ENCODE results near the gene SLC26A2. TPM values are rescaled to one million over a fixed set of nuclear protein-coding genes. Genes with fewer than 3 reads are reported as not detected.

The SLC26A2 gene
- total RNA-seq, 1 donor from 2014 or later: 12.6 TPM

DNA sequence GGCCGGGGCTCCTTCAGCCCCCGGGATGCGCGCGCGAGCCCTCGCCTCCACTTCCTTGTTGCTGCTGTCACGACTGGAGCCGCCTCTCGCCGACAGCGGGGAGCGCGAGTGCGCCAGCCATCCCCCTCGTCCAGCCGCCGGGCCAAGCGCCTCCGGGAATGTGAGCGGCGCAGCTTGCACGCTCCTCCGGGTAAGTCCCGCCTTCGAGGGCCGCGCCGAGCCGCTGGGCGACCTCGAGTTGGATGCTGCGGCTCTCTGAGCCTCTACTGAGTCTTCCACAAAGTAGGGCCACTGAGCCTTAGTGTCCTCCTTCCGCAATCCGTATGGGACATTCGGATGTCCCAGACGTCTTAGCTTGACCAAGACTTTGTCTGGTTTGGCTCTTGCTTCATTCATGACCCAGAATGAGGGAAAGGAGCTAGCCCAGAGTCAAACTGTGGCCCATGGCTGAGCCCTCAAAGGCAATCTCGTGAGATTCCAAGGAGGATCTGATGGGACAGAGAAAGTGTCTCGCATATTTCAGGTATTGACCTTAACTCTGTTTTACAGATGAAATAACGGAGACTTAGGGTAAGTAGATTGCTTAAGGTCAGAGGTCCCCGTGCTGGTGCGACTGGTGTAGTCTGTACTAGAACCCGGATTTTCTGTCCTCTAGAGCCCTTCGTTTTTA lies 40.6 kb downstream of the SLC26A2 start:
- H3K4me1 Mint-ChIP-seq (ENCODE audit: low read depth): peaks cover 21% of the 10 kb centered on the region
- H3K36me3 Mint-ChIP-seq (ENCODE audit: insufficient read depth): peaks cover 4% of the 10 kb centered on the region
- DNase-seq (ENCODE audit: low spot score, unreplicated experiment): peak; percentile 26
- H3K27me3 Mint-ChIP-seq: no peaks in the 10 kb centered on the region
- peak overlapping the region; percentile 86 for H3K4me3 Mint-ChIP-seq (ENCODE audit: low read depth)
- no peaks in the 10 kb centered on the region for H3K9me3 Mint-ChIP-seq (ENCODE audit: low read depth)
- TF ChIP-seq, protein P1, sequence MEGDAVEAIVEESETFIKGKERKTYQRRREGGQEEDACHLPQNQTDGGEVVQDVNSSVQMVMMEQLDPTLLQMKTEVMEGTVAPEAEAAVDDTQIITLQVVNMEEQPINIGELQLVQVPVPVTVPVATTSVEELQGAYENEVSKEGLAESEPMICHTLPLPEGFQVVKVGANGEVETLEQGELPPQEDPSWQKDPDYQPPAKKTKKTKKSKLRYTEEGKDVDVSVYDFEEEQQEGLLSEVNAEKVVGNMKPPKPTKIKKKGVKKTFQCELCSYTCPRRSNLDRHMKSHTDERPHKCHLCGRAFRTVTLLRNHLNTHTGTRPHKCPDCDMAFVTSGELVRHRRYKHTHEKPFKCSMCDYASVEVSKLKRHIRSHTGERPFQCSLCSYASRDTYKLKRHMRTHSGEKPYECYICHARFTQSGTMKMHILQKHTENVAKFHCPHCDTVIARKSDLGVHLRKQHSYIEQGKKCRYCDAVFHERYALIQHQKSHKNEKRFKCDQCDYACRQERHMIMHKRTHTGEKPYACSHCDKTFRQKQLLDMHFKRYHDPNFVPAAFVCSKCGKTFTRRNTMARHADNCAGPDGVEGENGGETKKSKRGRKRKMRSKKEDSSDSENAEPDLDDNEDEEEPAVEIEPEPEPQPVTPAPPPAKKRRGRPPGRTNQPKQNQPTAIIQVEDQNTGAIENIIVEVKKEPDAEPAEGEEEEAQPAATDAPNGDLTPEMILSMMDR (IDR thresholded peaks at IDR 0.05; ENCODE audit: unreplicated experiment): no peak
- H3K27ac Mint-ChIP-seq: peak overlapping the region; percentile 79

DNA sequence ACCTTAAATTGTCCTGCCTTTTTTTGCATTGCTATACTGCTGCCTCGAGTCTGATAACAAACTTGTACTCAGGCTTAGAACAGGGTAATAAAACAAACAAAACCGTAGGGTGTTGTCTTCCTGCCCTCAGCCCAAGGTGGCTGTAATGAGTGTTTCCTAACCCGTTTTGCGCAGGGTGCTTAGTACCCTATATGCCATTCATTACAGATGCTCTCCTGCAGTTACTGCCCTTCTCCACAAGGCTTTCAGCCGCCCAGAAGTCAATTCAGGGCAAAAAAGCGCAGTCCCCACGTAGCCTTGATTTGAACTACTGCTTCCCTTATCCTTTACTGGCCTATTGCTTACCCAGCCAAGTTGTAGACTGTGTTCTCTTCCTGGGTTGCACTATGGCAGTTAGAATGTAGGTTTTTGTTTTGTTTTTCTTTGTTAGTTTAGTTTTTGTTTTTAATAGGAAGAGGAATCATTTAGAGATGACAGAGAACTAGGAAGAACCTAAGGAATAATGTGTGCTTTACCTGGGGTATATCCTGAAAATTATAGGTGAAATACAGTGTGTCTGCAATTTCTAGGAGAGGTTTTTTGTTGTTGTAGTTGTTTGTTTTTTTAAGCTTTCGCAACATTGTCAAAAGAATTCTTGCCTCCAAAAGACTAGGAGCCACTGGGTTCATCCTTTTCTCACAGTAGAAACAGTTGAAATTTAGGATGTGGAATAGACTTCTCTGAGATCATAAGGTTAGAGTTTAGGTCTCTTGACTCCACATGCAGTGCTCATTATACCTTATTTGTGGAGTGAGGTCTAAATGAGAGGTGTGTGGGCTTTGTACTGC lies 41.3 kb downstream of the SLC26A2 start:
- H3K36me3 Mint-ChIP-seq (ENCODE audit: insufficient read depth): peaks cover 3% of the 10 kb centered on the region
- H3K27ac Mint-ChIP-seq: peak overlapping the region; percentile 92
- peaks cover 21% of the 10 kb centered on the region for H3K4me1 Mint-ChIP-seq (ENCODE audit: low read depth)
- no peaks in the 10 kb centered on the region for H3K27me3 Mint-ChIP-seq
- peak overlapping the region; percentile 86 for H3K4me3 Mint-ChIP-seq (ENCODE audit: low read depth)
- TF ChIP-seq, protein P1 (IDR thresholded peaks at IDR 0.05; ENCODE audit: unreplicated experiment): peak; percentile 60
- DNase-seq (ENCODE audit: low spot score, unreplicated experiment): no peak
- H3K9me3 Mint-ChIP-seq (ENCODE audit: low read depth): no peaks in the 10 kb centered on the region

DNA sequence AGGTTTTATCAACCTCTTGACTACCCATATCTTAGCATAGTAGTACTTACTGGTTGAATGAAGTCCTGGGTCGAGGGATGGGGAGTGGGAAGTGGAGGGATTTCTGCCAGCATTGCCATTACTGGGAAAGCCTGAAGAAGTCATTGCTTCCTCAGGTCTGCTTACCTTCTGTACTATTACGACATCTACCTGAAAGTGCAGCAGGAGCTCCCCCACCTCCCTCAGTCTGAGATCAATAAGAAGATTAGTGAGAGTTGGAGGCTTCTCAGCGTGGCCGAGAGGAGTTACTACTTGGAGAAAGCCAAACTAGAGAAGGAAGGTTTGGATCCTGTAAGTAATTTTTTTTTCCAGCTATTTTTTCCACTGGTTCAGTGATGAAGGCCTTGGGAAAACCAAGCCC lies 45.8 kb downstream of the SLC26A2 start:
- H3K4me3 Mint-ChIP-seq (ENCODE audit: low read depth): no peak overlapping the region
- no peaks in the 10 kb centered on the region for H3K9me3 Mint-ChIP-seq (ENCODE audit: low read depth)
- H3K27ac Mint-ChIP-seq: no peak overlapping the region
- peaks cover 7% of the 10 kb centered on the region for H3K36me3 Mint-ChIP-seq (ENCODE audit: insufficient read depth)
- DNase-seq (ENCODE audit: low spot score, unreplicated experiment): no peak
- H3K4me1 Mint-ChIP-seq (ENCODE audit: low read depth): peaks cover 8% of the 10 kb centered on the region
- TF ChIP-seq, protein P1 (IDR thresholded peaks at IDR 0.05; ENCODE audit: unreplicated experiment): no peak
- no peaks in the 10 kb centered on the region for H3K27me3 Mint-ChIP-seq

DNA sequence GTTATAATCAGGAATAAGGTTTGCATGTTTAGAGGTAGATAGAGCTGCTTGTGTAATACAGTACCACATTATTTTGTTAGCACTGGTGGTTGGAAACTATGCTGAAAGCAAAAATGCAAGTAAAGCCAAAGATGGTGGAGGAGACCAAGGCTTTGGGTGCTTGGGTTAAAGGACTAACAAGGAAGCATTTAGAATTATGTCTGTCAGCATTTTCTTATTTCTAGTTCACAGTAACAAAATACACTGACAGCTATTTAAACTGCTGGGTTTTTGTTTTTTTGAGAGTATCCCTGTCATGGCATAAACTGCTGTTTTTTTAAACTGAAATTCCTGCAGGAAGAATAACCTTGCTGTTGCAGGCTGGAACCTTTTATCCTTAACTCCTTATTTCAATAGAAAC lies 46.5 kb downstream of the SLC26A2 start:
- peaks cover 3% of the 10 kb centered on the region for H3K4me1 Mint-ChIP-seq (ENCODE audit: low read depth)
- TF ChIP-seq, protein P1 (IDR thresholded peaks at IDR 0.05; ENCODE audit: unreplicated experiment): no peak
- H3K27ac Mint-ChIP-seq: no peak overlapping the region
- no peaks in the 10 kb centered on the region for H3K27me3 Mint-ChIP-seq
- H3K36me3 Mint-ChIP-seq (ENCODE audit: insufficient read depth): peaks cover 7% of the 10 kb centered on the region
- H3K4me3 Mint-ChIP-seq (ENCODE audit: low read depth): no peak overlapping the region
- DNase-seq (ENCODE audit: low spot score, unreplicated experiment): no peak
- H3K9me3 Mint-ChIP-seq (ENCODE audit: low read depth): no peaks in the 10 kb centered on the region

DNA sequence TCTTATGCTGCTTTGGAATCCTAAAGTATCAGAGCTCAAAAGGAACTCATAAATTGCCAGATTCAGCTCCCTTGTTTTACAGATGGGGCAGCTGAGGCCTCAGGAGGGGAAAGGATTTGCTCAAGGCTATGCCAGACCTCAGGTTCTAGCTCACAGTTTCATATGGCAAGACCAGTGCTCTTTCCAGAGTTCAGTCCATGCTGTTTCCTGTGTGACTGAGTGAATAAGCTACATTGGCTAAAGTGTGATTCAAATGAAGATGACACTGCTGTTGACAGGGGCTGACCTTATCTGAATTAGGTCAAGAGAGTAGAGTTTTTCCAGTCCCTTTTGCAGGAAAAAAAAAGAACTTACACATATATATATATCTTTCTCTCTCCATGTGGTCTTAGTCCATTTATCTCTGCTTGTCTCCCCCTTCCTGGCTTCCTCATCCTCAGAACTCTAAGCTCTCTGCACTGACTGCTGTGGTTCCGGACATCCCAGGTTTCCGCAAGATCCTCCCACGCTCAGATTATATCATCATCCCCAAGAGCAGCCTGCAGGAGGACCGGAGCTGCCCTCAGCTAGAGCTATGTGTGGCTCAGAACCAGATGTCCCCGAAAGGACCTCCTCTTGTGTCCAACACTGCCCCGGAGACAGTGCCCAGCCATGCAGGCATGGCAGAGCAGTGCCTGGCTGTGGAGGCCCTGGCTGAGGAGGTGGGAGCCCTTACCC lies 49.3 kb downstream of the SLC26A2 start:
- H3K4me1 Mint-ChIP-seq (ENCODE audit: low read depth): no peaks in the 10 kb centered on the region
- no peaks in the 10 kb centered on the region for H3K9me3 Mint-ChIP-seq (ENCODE audit: low read depth)
- DNase-seq (ENCODE audit: low spot score, unreplicated experiment): no peak
- H3K36me3 Mint-ChIP-seq (ENCODE audit: insufficient read depth): peaks cover 27% of the 10 kb centered on the region
- H3K4me3 Mint-ChIP-seq (ENCODE audit: low read depth): no peak overlapping the region
- H3K27ac Mint-ChIP-seq: peak overlapping the region; percentile 62
- TF ChIP-seq, protein P1 (IDR thresholded peaks at IDR 0.05; ENCODE audit: unreplicated experiment): no peak
- H3K27me3 Mint-ChIP-seq: no peaks in the 10 kb centered on the region

Measured in progenitor cell of endocrine pancreas (in vitro differentiated cells).